T-helper 2 cell treated with Interferon-gamma antibody and Interleukin-4, amounts not matched to agents 5 μg/mL and 100 μg/mL, for 36 hours (primary cell): ENCODE measurements around the gene ITGAX.

Source experiments
- DNase-seq: peaks from one replicate; pipeline ENCODE4 v3.0.0; 2021; ENCODE audit warnings: low spot score
- H3K27ac Mint-ChIP-seq: one replicate; pipeline ENCODE4 v1.8.0; 2021; ENCODE audit warnings: mild to moderate bottlenecking, mixed read lengths
- H3K27me3 Mint-ChIP-seq: one replicate; pipeline ENCODE4 v1.8.0; 2021; ENCODE audit warnings: low read depth, mixed read lengths
- H3K36me3 Mint-ChIP-seq: one replicate; pipeline ENCODE4 v1.8.0; 2021; ENCODE audit warnings: low read depth, mixed read lengths
- H3K4me1 Mint-ChIP-seq: one replicate; pipeline ENCODE4 v1.8.0; 2021; ENCODE audit warnings: low read depth, mixed read lengths
- H3K4me3 Mint-ChIP-seq: one replicate; pipeline ENCODE4 v1.8.0; 2022; ENCODE audit warnings: mild to moderate bottlenecking, moderate library complexity, mixed read lengths
- H3K9me3 Mint-ChIP-seq: one replicate; pipeline ENCODE4 v1.8.0; 2021; ENCODE audit warnings: mixed read lengths

Gene ITGAX

DNA sequence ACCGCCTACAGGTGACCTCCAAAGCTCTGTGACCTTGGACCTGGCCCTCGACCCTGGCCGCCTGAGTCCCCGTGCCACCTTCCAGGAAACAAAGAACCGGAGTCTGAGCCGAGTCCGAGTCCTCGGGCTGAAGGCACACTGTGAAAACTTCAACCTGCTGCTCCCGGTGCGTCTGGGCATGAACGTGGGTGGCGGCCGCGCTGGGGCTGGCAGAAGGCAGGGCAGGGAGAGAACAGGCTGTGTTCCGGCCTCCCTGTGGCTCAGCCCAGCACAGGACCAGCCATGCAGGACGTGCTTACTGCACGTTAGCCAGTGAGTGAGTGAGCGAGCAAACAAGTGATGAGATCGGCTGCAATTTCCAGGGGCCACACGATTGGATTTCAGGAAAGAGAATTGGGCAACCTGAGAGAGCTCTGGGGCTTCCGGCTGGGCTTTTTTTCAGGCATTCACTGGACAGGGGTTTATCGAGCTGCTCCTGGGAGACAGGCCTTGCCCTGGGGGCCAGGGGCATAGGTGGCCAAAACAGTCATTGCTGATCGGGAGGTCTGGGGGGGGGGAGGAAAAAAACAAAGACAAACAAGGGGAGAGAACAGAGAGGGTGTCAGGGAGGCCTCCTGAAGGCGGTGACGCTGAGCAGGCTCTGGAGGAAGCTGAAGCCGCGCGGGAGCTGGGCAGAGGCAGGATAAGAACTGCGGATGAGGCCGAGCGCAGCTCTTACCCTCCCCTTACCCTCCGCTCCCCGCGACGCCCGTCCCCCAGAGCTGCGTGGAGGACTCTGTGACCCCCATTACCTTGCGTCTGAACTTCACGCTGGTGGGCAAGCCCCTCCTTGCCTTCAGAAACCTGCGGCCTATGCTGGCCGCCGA is 16.9 kb downstream of the ITGAX start:
- DNase-seq: no peak
- H3K9me3 Mint-ChIP-seq: peaks cover 3% of the 10 kb centered on the region
- peaks cover 20% of the 10 kb centered on the region for H3K36me3 Mint-ChIP-seq
- no peaks in the 10 kb centered on the region for H3K27me3 Mint-ChIP-seq
- no peak overlapping the region for H3K27ac Mint-ChIP-seq
- no peak overlapping the region for H3K4me3 Mint-ChIP-seq
- H3K4me1 Mint-ChIP-seq: peaks cover 9% of the 10 kb centered on the region

DNA sequence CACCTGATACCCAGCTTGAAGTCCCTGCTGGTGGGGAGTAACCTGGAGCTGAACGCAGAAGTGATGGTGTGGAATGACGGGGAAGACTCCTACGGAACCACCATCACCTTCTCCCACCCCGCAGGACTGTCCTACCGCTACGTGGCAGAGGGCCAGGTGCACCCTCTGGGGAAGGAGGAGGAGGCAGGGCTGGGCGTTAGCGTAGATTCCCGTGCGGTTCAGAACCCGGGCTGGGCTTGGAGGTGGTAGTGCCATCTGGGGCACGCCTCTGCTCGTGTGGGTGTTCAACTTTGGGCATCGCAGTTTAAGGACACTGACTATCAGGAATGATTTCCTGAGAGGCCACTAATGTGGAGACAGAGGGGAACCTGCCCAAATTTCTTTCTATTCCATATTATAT is 18.3 kb downstream of the ITGAX start:
- no peak overlapping the region for H3K27ac Mint-ChIP-seq
- H3K27me3 Mint-ChIP-seq: no peaks in the 10 kb centered on the region
- peaks cover 18% of the 10 kb centered on the region for H3K36me3 Mint-ChIP-seq
- H3K9me3 Mint-ChIP-seq: peaks cover 3% of the 10 kb centered on the region
- no peak overlapping the region for H3K4me3 Mint-ChIP-seq
- DNase-seq: no peak
- H3K4me1 Mint-ChIP-seq: no peaks in the 10 kb centered on the region

DNA sequence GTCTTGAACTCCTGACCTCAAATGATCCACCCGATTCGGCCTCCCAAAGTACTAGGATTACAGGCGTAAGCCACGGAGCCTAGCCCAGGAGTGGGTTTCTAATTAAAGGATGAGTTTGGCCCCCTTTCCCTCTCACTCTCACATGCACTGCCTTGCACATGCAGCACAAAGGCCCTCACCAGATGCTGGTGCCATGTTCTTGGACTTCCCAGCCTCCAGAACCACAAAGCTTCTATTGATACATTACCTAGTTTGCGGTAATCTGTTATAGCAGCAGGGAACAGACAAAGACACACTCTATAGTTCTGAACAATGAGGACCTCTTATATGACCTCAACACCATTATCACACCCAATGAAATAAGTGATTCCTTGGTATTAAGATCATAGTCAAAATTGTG is 20.3 kb downstream of the ITGAX start:
- DNase-seq: no peak
- no peaks in the 10 kb centered on the region for H3K4me1 Mint-ChIP-seq
- H3K36me3 Mint-ChIP-seq: peaks cover 21% of the 10 kb centered on the region
- no peak overlapping the region for H3K4me3 Mint-ChIP-seq
- H3K27ac Mint-ChIP-seq: no peak overlapping the region
- H3K27me3 Mint-ChIP-seq: no peaks in the 10 kb centered on the region
- H3K9me3 Mint-ChIP-seq: peaks cover 3% of the 10 kb centered on the region

DNA sequence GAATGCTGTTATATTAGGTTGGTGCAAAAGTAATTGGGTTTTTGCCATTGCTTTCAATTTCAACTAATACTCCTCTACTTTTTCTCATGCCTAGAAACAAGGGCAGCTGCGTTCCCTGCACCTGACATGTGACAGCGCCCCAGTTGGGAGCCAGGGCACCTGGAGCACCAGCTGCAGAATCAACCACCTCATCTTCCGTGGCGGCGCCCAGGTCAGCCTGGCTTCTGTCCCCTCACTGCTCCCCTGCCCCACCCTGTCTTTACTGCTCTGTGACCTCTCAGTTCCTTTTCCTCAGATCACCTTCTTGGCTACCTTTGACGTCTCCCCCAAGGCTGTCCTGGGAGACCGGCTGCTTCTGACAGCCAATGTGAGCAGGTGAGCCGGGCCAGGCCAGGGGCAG is 21.7 kb downstream of the ITGAX start:
- Mint-ChIP-seq H3K4me3 (no peak overlapping the region), H3K4me1 (no peaks in the 10 kb centered on the region), H3K27me3 (no peaks in the 10 kb centered on the region), H3K36me3 (peaks cover 23% of the 10 kb centered on the region), H3K27ac (no peak overlapping the region), H3K9me3 (peaks cover 3% of the 10 kb centered on the region)
- no peak for DNase-seq

DNA sequence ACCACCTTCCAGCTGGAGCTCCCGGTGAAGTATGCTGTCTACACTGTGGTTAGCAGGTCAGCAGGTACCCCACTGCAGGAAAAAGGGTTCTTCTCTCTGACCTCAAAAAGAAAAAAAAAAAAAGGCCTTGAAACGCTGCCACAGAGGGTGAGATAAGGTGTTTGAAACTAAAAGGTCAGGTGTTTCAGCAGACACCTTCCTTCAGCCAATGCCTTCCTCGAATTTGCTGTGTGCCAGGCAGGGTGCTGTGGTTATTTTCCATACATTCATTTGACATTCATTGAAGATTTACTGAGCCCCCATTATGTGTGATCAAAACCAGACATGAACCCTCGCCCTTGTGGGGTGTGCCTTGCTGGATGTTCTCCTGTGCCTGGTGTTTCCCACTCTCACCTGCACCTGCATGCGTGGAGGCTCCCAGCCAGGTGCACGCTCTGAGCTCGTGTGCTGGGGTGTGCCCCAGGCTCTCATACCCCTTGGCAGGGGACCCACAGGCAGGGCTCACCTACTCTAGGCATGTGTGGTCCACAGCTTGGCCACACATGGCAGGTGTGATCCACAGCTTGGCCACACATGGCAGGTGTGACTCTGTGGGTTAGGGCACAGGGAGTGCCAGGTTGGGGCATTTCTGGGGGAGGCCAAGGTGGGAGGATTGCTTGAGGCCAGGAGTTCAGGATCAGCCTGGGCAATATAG is 22.4 kb downstream of the ITGAX start:
- no peaks in the 10 kb centered on the region for H3K4me1 Mint-ChIP-seq
- H3K9me3 Mint-ChIP-seq: peaks cover 3% of the 10 kb centered on the region
- no peak overlapping the region for H3K27ac Mint-ChIP-seq
- H3K4me3 Mint-ChIP-seq: no peak overlapping the region
- DNase-seq: no peak
- no peaks in the 10 kb centered on the region for H3K27me3 Mint-ChIP-seq
- peaks cover 24% of the 10 kb centered on the region for H3K36me3 Mint-ChIP-seq

DNA sequence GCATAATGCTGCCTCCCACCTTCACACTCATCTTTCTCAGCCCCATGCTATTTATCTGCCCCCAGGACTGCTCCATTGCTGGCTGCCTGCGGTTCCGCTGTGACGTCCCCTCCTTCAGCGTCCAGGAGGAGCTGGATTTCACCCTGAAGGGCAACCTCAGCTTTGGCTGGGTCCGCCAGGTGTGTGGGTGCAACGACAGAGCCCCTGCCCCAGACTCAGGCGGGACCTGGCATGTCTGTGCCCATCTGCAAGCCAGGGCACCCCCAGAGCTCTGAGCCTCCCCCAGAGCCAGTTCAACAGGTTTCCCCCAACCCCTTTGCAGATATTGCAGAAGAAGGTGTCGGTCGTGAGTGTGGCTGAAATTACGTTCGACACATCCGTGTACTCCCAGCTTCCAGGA is 25.2 kb downstream of the ITGAX start:
- no peak overlapping the region for H3K4me3 Mint-ChIP-seq

DNA sequence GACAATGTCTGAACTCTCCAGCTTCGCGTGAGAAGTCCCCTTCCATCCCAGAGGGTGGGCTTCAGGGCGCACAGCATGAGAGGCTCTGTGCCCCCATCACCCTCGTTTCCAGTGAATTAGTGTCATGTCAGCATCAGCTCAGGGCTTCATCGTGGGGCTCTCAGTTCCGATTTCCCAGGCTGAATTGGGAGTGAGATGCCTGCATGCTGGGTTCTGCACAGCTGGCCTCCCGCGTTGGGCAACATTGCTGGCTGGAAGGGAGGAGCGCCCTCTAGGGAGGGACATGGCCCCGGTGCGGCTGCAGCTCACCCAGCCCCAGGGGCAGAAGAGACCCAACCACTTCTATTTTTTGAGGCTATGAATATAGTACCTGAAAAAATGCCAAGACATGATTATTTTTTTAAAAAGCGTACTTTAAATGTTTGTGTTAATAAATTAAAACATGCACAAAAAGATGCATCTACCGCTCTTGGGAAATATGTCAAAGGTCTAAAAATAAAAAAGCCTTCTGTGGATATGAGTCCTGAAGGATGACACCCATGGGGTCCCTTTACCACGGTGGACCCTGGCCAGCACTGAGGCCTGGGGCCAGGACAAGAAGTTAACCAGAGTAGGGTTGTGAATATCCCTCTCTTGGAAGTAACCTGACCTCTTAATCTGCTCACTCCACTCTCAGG is 27.6 kb downstream of the ITGAX start:
- no peak overlapping the region for H3K4me3 Mint-ChIP-seq
- no peak overlapping the region for H3K27ac Mint-ChIP-seq
- no peaks in the 10 kb centered on the region for H3K9me3 Mint-ChIP-seq
- peaks cover 14% of the 10 kb centered on the region for H3K4me1 Mint-ChIP-seq
- no peaks in the 10 kb centered on the region for H3K27me3 Mint-ChIP-seq
- peaks cover 8% of the 10 kb centered on the region for H3K36me3 Mint-ChIP-seq
- DNase-seq: peak; percentile 57

More for the DNA sequence above, 25.2 kb downstream of the ITGAX start:
- no peak for DNase-seq
- H3K27ac Mint-ChIP-seq: peak overlapping the region; percentile 31
- no peaks in the 10 kb centered on the region for H3K27me3 Mint-ChIP-seq
- peaks cover 16% of the 10 kb centered on the region for H3K36me3 Mint-ChIP-seq
- H3K9me3 Mint-ChIP-seq: peaks cover 2% of the 10 kb centered on the region
- peaks cover 2% of the 10 kb centered on the region for H3K4me1 Mint-ChIP-seq

DNA sequence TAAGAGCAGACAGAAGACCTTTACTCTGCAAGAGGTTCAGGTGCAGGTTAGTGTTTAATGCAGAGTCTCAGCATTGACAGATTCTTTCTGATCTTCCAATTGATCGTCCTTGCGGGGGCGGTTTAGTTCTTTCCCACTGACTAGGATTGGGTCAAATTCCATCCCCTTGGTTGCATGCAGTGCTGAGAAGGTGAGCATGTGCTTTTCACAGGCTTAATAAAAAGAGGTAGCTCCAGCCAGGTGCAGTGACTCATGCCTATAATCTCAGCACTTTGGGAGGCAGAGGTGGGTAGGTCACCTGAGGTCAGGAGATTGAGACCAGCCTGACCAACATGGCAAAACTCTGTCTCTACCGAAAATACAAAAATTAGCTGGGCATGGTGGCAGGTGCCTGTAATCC is 30.7 kb downstream of the ITGAX start:
- Mint-ChIP-seq H3K4me1 (peaks cover 16% of the 10 kb centered on the region), H3K27me3 (no peaks in the 10 kb centered on the region), H3K36me3 (peaks cover 4% of the 10 kb centered on the region), H3K4me3 (no peak overlapping the region), H3K9me3 (no peaks in the 10 kb centered on the region), H3K27ac (no peak overlapping the region)
- no peak for DNase-seq

DNA sequence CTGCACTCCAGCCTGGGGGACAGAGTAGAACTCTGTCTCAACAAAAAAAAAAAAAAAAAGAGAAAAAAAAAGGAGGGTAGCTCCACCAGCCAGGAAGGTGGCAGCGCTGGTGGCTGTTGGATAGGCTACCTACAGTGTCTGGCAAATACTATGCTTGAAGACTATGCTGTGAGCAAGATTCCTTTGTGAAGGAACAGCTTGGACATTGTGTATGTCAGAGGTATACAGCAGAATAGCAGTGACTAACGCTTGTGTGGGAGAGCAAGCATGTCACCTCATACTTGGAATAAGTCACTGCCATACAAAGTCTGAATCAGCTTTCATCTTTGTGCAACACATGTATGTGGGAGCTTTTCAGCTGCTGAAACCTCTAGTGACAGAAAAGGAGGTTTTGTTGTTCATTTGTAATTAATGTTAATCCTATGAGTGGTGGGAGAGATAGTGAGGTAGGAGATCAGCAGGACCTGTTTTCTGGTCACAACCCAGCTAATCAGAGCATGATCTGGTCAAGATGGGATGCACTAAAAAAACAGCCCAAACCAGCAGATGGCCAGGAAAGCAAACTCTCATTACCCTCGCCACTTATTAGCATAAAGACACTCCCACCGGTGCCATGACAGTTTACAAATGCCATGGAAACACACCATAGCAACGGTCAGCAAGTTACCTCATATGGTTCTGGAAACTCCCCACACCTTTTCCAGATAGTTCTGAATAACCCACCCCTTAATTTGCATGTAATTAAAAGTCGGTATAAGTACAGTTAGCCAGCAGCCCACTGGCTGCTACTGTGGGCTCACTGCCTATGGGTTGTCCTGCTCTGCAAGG is 31.4 kb downstream of the ITGAX start:
- peaks cover 16% of the 10 kb centered on the region for H3K4me1 Mint-ChIP-seq
- no peaks in the 10 kb centered on the region for H3K27me3 Mint-ChIP-seq
- no peak overlapping the region for H3K4me3 Mint-ChIP-seq
- no peaks in the 10 kb centered on the region for H3K9me3 Mint-ChIP-seq
- H3K27ac Mint-ChIP-seq: no peak overlapping the region
- DNase-seq: peak; percentile 62
- H3K36me3 Mint-ChIP-seq: peaks cover 4% of the 10 kb centered on the region

DNA sequence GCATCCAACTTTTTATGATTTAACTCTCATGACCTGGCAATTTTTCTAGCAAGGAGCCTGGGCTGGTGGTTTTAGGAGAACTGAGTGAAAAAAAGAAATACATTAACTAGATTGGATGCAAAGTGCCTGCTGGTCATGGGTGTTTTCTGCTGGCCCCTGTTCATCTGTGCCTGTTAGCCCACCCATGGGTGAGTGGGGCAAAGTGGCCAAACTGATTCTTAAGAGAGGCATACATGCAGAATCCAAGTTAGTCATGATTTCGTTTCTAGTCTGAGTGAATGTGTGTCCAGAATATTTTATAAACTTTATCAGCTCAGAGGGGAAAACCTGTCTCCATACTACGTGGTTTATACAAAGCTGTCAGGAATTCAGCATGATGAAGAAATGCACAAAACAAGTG is 33.6 kb downstream of the ITGAX start:
- H3K4me1 Mint-ChIP-seq: peaks cover 16% of the 10 kb centered on the region
- DNase-seq: no peak
- no peaks in the 10 kb centered on the region for H3K27me3 Mint-ChIP-seq
- H3K27ac Mint-ChIP-seq: no peak overlapping the region
- H3K36me3 Mint-ChIP-seq: no peaks in the 10 kb centered on the region
- no peaks in the 10 kb centered on the region for H3K9me3 Mint-ChIP-seq
- no peak overlapping the region for H3K4me3 Mint-ChIP-seq

DNA sequence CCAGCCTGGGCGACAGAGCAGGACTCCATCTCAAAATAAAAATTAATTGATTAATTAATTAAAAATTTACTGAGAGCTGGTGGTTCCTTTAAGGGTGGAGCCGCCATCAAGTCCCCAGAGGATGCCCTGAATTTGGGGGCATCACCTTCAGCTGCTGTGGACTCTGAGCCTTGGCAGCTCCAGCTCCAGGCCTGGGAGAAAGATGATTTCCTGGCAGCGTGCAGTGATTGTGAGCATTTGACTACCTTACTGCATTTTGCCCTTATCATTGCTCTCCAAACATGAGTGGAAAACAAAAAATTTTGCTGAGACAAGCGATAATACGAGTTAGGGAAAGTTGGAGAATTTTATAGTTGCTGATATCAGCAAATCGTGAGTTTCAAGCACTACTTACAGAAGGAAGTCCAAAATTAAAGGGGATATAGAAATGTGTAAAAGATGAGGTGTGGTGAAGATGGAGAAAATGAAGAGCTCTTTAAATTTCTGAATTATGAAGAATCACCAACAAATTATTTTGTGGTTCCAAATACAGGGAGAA is 35.6 kb downstream of the ITGAX start:
- Mint-ChIP-seq H3K4me3 (no peak overlapping the region), H3K9me3 (no peaks in the 10 kb centered on the region), H3K27ac (no peak overlapping the region), H3K27me3 (no peaks in the 10 kb centered on the region), H3K36me3 (no peaks in the 10 kb centered on the region), H3K4me1 (peaks cover 14% of the 10 kb centered on the region)
- no peak for DNase-seq

DNA sequence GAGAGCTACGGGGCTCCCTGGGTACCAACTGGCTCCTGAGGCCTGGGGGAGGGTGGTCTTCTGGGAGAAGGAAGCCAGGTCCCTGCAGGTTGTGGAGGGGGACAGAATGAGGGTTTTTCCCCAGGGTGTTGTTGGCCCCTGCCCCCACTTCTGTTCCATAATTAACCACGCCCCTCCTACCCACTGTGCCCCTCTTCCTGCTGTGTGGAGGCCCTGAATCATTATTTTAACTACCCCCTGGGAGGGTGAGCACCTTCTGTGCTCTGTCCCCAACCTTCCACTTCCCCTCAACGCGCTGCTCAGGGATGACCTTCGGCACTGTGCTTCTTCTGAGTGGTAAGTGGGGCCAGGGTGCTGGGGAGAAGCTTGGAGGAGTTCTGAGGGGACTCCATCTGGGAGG is 38.1 kb downstream of the ITGAX start, which contains the start of gene ITGAD:
Gene ITGAD (plus strand): TSS at position 280 of the 400 bp plus-strand sequence. CDS start 26 bp downstream, at position 306.
- no peak for DNase-seq
- Mint-ChIP-seq H3K4me1 (peaks cover 6% of the 10 kb centered on the region), H3K36me3 (no peaks in the 10 kb centered on the region), H3K4me3 (no peak within 1 kb of the TSS), H3K27ac (no peak within 1 kb of the TSS), H3K27me3 (no peaks in the 10 kb centered on the region), H3K9me3 (no peaks in the 10 kb centered on the region)

DNA sequence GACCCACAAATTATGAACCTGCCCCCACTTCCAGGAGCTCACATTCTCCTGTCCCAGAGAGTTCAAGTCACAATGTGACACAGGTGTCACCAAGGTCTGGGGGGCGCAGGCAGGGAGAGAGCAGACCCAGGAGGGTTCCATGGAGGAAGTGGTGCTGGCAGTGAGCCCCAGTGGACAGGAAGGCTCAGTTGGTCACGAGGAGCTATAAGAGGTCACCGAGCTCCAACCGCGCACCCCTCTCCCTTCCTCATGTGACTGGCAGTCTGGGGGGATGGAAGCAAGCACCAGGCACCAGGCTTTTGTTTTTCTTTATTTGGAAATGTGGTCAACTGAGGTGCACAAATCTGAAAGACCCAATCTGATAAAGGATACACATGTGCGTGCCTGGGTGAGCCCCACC is 40.7 kb downstream of the ITGAX start:
- DNase-seq: no peak
- H3K4me1 Mint-ChIP-seq: peaks cover 9% of the 10 kb centered on the region
- H3K9me3 Mint-ChIP-seq: peaks cover 17% of the 10 kb centered on the region
- no peaks in the 10 kb centered on the region for H3K27me3 Mint-ChIP-seq
- no peak overlapping the region for H3K4me3 Mint-ChIP-seq
- no peak overlapping the region for H3K27ac Mint-ChIP-seq
- H3K36me3 Mint-ChIP-seq: peaks cover 13% of the 10 kb centered on the region
